Urinary bladder (tissue), 4 donors: ENCODE data around the gene DNASE2B. TPM values are rescaled to one million over a fixed set of nuclear protein-coding genes. Genes with fewer than 3 reads are reported as not detected.
"Not testable (repeated sequence)": the region's sequence is repeated elsewhere in the genome, so short reads cannot be mapped to it uniquely, and the experiment has no call there.

ENCODE experiments used
- DNase-seq: peaks from one replicate; pipeline ENCODE4 v3.0.0-alpha.2; 2015; ENCODE audit errors: extremely low spot score
- H3K27ac ChIP-seq: one replicate; pipeline ENCODE4 v1.5.1; 2013; ENCODE audit warnings: low read depth, mild to moderate bottlenecking, moderate library complexity
- H3K36me3 ChIP-seq: one replicate; pipeline ENCODE4 v1.6.1; 2013; ENCODE audit warnings: mild to moderate bottlenecking, moderate library complexity; ENCODE audit not compliant: insufficient read depth
- H3K4me1 ChIP-seq: one replicate; pipeline ENCODE4 v1.6.1; 2013; ENCODE audit warnings: mild to moderate bottlenecking, moderate library complexity; ENCODE audit not compliant: insufficient read depth
- H3K4me3 ChIP-seq: one replicate; pipeline ENCODE4 v1.5.1; 2013; ENCODE audit warnings: low read depth, low read length
- WGBS: extraction: QIAGEN DNeasy Blood & Tissue Kit; methylation state at CpG from one replicate; pipeline ENCODE4 v1.1.7; 2013; 5-methylcytosine and 5-hydroxymethylcytosine counted together
- polyA plus RNA-seq: library from polyadenylated mRNA; stranded (reverse); fragments of 200-250 nt; gene quantifications from one replicate; pipeline ENCODE4 v1.2.3, GENCODE V29; 2013
- total RNA-seq: library from RNA; depleted of rRNA; stranded (reverse); fragments of >200 nt; gene quantifications from one replicate; pipeline ENCODE4 v1.2.3, GENCODE V29; 2014
- donor health status: healthy with polysubstance abuse.
- donor health status: healthy.

The DNASE2B gene
- total and polyA plus RNA-seq, 2 donors, result not detected

DNA sequence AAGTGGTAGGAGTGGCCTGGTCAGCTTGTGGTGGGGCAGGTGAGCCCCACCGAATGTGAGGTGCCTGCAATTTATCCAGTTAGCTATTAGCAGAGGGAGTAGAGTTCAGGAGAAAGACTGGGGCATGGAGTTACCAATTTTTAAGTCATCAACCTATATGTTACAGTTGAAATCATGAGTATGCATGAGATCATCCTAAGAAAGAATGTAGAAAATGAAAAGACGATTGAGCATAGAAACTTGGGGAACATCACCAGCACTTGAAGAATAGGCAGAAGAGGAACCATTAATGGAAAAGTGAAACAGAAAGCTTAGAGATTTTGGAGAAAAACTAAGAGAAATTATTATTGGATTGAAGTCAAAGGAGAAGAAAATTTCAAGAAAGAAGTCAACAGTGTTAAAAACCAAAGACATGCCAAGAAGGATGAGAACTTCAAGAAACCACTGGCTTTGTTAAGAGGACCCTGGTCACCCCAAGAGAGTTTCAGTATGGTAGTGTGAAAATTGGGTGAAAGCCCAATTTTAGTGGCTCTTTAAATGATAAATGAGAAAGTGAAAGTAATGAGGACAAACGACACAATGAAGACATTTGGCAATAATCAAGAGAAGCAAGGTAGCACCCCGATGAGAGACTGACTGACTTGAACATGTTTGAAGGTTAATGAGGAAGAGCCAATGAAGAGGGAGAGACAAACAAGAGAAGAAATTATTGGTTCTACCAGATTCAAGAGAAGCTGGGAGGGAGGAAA is 36.7 kb downstream of the DNASE2B start:
- no peak for DNase-seq
- Histone ChIP-seq H3K4me1 (no peaks in the 10 kb centered on the region), H3K36me3 (no peaks in the 10 kb centered on the region), H3K4me3 (no peak overlapping the region), H3K27ac (no peak overlapping the region)
- WGBS, result 38% methylated on average over 4 of the region's 4 CpGs

DNA sequence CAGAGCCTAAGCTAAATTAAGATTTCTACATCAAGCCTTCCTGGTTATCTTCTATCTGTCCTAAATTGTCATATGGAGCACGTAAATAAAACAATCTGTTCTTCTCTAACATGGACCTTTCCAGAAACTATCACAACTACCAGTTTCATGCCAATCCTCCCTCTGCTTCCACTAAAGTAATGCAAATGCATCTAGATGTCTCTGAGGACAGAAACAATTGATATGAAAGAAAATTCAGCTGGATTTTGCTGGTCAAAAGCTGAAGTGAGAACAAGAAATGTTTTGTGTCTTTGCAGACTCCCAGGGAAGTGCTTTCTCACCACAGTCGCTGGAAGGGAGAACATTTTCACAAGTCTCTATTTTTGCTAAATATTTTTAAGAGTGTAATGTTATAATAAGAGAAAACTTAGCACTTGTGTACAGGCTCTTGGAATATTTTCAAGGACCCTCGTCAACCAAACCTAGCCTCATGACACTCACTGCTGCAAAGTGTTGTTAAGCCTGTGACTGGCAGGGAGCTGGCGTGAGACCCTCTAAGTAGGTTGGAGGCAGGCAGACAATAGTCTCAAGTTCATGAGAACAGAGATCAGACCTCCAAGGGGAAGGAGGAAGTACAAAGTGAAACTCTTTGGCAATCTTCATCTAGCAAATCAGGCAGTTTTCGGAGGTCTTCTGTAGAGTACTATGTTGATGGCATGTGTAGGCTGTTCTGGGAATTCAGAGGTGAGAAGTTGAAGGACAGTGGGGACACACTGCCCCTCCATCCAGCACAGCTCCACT is 38.8 kb downstream of the DNASE2B start:
- H3K4me3 ChIP-seq, result no peak overlapping the region
- H3K27ac ChIP-seq, result no peak overlapping the region
- 65% methylated on average over 5 of the region's 5 CpGs for WGBS
- H3K4me1 ChIP-seq, result no peaks in the 10 kb centered on the region
- no peaks in the 10 kb centered on the region for H3K36me3 ChIP-seq
- no peak for DNase-seq

DNA sequence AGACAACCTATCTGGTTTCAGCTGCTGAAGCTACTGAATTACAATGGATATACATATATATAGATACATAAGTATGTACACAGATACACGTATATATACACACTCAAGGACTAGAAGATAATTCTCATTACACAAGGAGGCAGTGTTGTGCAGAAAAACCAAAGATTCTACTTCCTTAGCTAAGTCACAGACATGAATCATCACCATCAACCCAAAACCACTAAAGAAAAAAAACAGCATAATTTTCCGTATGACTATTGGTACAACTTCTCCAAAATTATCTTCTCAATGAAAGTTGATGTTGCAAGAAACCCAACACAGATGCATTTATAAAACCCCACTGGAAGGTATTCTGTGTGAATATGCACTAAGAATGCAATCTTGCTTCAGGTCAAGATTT is 44.0 kb downstream of the DNASE2B start:
- 3% methylated on average over 2 of the region's 2 CpGs for WGBS
- Histone ChIP-seq H3K27ac (no peak overlapping the region), H3K4me3 (no peak overlapping the region), H3K36me3 (no peaks in the 10 kb centered on the region), H3K4me1 (no peaks in the 10 kb centered on the region)
- no peak for DNase-seq

- H3K36me3 ChIP-seq, H3K4me3 ChIP-seq, H3K27ac ChIP-seq, H3K4me1 ChIP-seq, DNase-seq: not testable (repeated sequence)
- WGBS, result 83% methylated on average over 7 of the region's 7 CpGs
These were observed 44.7 kb downstream of the DNASE2B start for GRCh38 chr1:84442747-84443646.

- H3K4me3 ChIP-seq, H3K36me3 ChIP-seq, H3K27ac ChIP-seq, DNase-seq, H3K4me1 ChIP-seq: not testable (repeated sequence)
- WGBS, result 92% methylated on average over 3 of the region's 3 CpGs
These were observed 50.4 kb downstream of the DNASE2B start for GRCh38 chr1:84448704-84449103.

GRCh38 chr1:84450910-84451309 is 52.6 kb downstream of the DNASE2B start:
- H3K27ac ChIP-seq, result no peak overlapping the region
- whole genome bisulfite sequencing, result 72% methylated on average over 2 of the region's 2 CpGs
- no peaks in the 10 kb centered on the region for H3K36me3 ChIP-seq
- no peak overlapping the region for H3K4me3 ChIP-seq
- H3K4me1 ChIP-seq, result no peaks in the 10 kb centered on the region
- DNase-seq, result no peak

- 60% methylated on average over 3 of the region's 3 CpGs for WGBS
- Histone ChIP-seq H3K36me3 (no peaks in the 10 kb centered on the region), H3K4me1 (no peaks in the 10 kb centered on the region), H3K4me3 (no peak overlapping the region), H3K27ac (no peak overlapping the region)
- DNase-seq, result no peak
These were observed 54.2 kb downstream of the DNASE2B start for GRCh38 chr1:84452436-84452835.

GRCh38 chr1:84462118-84462517 is 63.8 kb downstream of the DNASE2B start:
- WGBS, result 71% methylated on average over 1 of the region's 1 CpG
- Histone ChIP-seq H3K4me1 (no peaks in the 10 kb centered on the region), H3K27ac (no peak overlapping the region)

More at GRCh38 chr1:84462118-84462517, 63.8 kb downstream of the DNASE2B start:
- no peaks in the 10 kb centered on the region for H3K36me3 ChIP-seq
- H3K4me3 ChIP-seq, result no peak overlapping the region
- no peak for DNase-seq

Other genes with a start within 250 kb of the DNASE2B start
- gene SAMD13, start 96.8 kb upstream of the DNASE2B start, total RNA-seq, result 8.1 TPM
- 1.2 TPM for gene SAMD13, start 96.8 kb upstream of the DNASE2B start, polyA plus RNA-seq
- gene RPF1, start 80.8 kb downstream of the DNASE2B start, total RNA-seq, result 42.2 TPM
- 38.7 TPM for gene RPF1, start 80.8 kb downstream of the DNASE2B start, polyA plus RNA-seq
- 1.2 TPM for gene SPATA1, start 107.9 kb downstream of the DNASE2B start, total RNA-seq
- gene SPATA1, start 107.9 kb downstream of the DNASE2B start, polyA plus RNA-seq, result 0.24 TPM
- gene GNG5, start 108.1 kb downstream of the DNASE2B start, total RNA-seq, result 27.1 TPM
- gene GNG5, start 108.1 kb downstream of the DNASE2B start, polyA plus RNA-seq, result 121 TPM
- gene CTBS, start 176.0 kb downstream of the DNASE2B start, total RNA-seq, result 15.4 TPM
- 14.4 TPM for gene CTBS, start 176.0 kb downstream of the DNASE2B start, polyA plus RNA-seq